Heart left ventricle (tissue), 13 donors: ENCODE data around the gene ADGRG1.

ENCODE experiments used
- POLR2A ChIP-seq, 2 donors: fragments of 450-650 bp; IDR thresholded peaks; one replicate each; pipeline ENCODE4 v1.6.1; 2017; ENCODE audit warnings: antibody characterized with exemption in 2 of 2, mild to moderate bottlenecking in 2 of 2, moderate library complexity in 2 of 2
- TF ChIP-seq, protein P1 (sequence below), 12 donors: fragments of 200-600 bp; sonication (generic) in 4 of 12; IDR thresholded peaks; one replicate each; pipeline versions ENCODE4 v1.5.0 to v1.8.0; 2018 to 2022; ENCODE audit warnings: antibody characterized with exemption in 12 of 12, mild to moderate bottlenecking in 5 of 12
- donor health status: ischemic (EF 13 %, LVEDD 7.1; RV severe dilation, severe dysfunction).
- donor health status: DM: no; HTN: yes; CAD: no.
- donor health status: DM: no; HTN: no; CAD: no.
- donor health status: ischemic (EF 25% LVEDD 6.9; RV normal size, moderate dysfunction).
- donor health status: ischemic (EF 25% LVEDD 5.7; RV mildly dilated, moderate dysfunction).
- donor health status: ischemic (EF 35%, LVEDD 5.7; RV mildly dilated, moderate dysfunction).
- donor health status: nonischemic (EF 11% LVEDD 7.7; RV severe dilation, severe dysfunction).
- donor health status: DM: yes; HTN: yes; CAD: no.
- donor health status: PGD.
- donor health status: ischemic (EF 29% LVEDD 5.4; RV normal size, mild dysfunction).
- donor health status: nonischemic (EF 23%, LVEDD 6.1; RV moderate dilation, normal function).

DNA sequence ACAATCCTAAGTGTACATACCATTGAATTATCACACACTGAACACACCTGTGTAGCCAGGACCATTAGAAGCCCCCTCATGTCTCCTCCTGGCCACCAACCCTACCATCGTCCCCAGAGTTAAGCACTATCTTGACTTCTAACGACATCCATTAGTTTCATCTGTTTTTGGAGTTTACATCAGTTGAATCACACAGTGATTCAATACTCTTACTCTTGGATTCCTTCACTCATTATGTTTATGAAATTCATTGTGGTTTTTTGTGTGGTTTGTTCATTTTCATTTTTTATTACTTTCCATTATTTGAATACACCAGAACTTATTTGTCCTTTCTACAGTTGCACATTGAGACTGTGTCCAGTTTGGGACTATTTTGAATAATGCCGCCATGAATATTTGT, 79.7 kb downstream of the ADGRG1 start:
- TF ChIP-seq, protein P1, sequence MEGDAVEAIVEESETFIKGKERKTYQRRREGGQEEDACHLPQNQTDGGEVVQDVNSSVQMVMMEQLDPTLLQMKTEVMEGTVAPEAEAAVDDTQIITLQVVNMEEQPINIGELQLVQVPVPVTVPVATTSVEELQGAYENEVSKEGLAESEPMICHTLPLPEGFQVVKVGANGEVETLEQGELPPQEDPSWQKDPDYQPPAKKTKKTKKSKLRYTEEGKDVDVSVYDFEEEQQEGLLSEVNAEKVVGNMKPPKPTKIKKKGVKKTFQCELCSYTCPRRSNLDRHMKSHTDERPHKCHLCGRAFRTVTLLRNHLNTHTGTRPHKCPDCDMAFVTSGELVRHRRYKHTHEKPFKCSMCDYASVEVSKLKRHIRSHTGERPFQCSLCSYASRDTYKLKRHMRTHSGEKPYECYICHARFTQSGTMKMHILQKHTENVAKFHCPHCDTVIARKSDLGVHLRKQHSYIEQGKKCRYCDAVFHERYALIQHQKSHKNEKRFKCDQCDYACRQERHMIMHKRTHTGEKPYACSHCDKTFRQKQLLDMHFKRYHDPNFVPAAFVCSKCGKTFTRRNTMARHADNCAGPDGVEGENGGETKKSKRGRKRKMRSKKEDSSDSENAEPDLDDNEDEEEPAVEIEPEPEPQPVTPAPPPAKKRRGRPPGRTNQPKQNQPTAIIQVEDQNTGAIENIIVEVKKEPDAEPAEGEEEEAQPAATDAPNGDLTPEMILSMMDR (IDR thresholded peaks at IDR 0.05): no peak
- no peak for TF ChIP-seq POLR2A (IDR thresholded peaks at IDR 0.05)
